Keratinocyte (primary cell): ENCODE data around the gene CTIF. TPM values are rescaled to one million over a fixed set of nuclear protein-coding genes. Genes with fewer than 3 reads are reported as not detected.

Source experiments
- DNase-seq: peaks from one replicate; pipeline ENCODE4 v3.0.0-alpha.2; 2011; ENCODE audit warnings: low read depth, missing footprints, low spot score
- FAIRE-seq: peaks from 2 replicates; lab custom pipeline; 2011; peaks lifted over from hg19 to GRCh38; lab: Jason Lieb, UNC
- H2AFZ ChIP-seq: 2 replicates; pipeline ENCODE4 v1.6.0; 2012; ENCODE audit warnings: low read length, control low read depth, inconsistent platforms; ENCODE audit not compliant: control insufficient read depth
- H3K27ac ChIP-seq: 2 replicates; pipeline ENCODE4 v1.5.1; 2011; ENCODE audit warnings: low read length; ENCODE audit not compliant: control insufficient read depth, insufficient read depth
- H3K27me3 ChIP-seq: 3 replicates; pipeline ENCODE4 v1.6.0; 2011; ENCODE audit warnings: low read length; ENCODE audit not compliant: control insufficient read depth, insufficient read depth; ENCODE audit errors: extremely low read depth
- H3K36me3 ChIP-seq, 2 experiments: 2 replicates in 1 of 2; 3 replicates in 1 of 2; pipeline ENCODE4 v1.5.1; 2011; ENCODE audit warnings: low read length in 2 of 2, mild to moderate bottlenecking in 1 of 2; ENCODE audit not compliant: control insufficient read depth in 2 of 2, insufficient read depth in 2 of 2; ENCODE audit errors: extremely low read depth in 1 of 2
- H3K4me1 ChIP-seq: 3 replicates; pipeline ENCODE4 v1.5.1; 2011; ENCODE audit warnings: low read length; ENCODE audit not compliant: control insufficient read depth, insufficient read depth; ENCODE audit errors: extremely low read depth
- H3K4me2 ChIP-seq: 3 replicates; pipeline ENCODE4 v1.6.0; 2011; ENCODE audit warnings: low read depth, low read length; ENCODE audit not compliant: control insufficient read depth, insufficient read depth; ENCODE audit errors: extremely low read depth
- H3K4me3 ChIP-seq, 3 experiments: fragments of 200-600 bp in 1 of 3; sonication (generic) in 1 of 3; 2 replicates in 2 of 3; 3 replicates in 1 of 3; pipeline ENCODE4 v1.5.1; 2011 to 2016; ENCODE audit warnings: low read length in 3 of 3, mild to moderate bottlenecking in 3 of 3, control low read depth in 2 of 3, inconsistent platforms in 1 of 3, low read depth in 1 of 3, mixed read lengths in 1 of 3, mixed run types in 1 of 3, moderate library complexity in 1 of 3; ENCODE audit not compliant: control insufficient read depth in 2 of 3, insufficient read depth in 2 of 3; ENCODE audit errors: extremely low read depth in 1 of 3
- H3K79me2 ChIP-seq: 2 replicates; pipeline ENCODE4 v1.6.0; 2012; ENCODE audit warnings: low read length; ENCODE audit not compliant: control insufficient read depth, insufficient read depth
- H3K9ac ChIP-seq: 3 replicates; pipeline ENCODE4 v1.6.0; 2011; ENCODE audit warnings: low read length; ENCODE audit not compliant: control insufficient read depth, insufficient read depth; ENCODE audit errors: extremely low read depth
- H3K9me1 ChIP-seq: 3 replicates; pipeline ENCODE4 v1.6.0; 2011; ENCODE audit warnings: low read length; ENCODE audit not compliant: control insufficient read depth, insufficient read depth; ENCODE audit errors: extremely low read depth
- H3K9me3 ChIP-seq: 2 replicates; pipeline ENCODE4 v1.5.1; 2012; ENCODE audit warnings: low read depth, low read length; ENCODE audit not compliant: control insufficient read depth
- H4K20me1 ChIP-seq: 3 replicates; pipeline ENCODE4 v1.6.0; 2011; ENCODE audit warnings: low read length; ENCODE audit not compliant: control insufficient read depth, insufficient read depth; ENCODE audit errors: extremely low read depth
- CTCF ChIP-seq, 3 experiments: IDR thresholded peaks in 1 of 3; conservative IDR thresholded peaks in 1 of 3; optimal IDR thresholded peaks in 1 of 3; 2 replicates in 2 of 3; 3 replicates in 1 of 3; pipeline versions ENCODE3 to v1.5.1; 2011; ENCODE audit warnings: low read length in 3 of 3, mild to moderate bottlenecking in 3 of 3, moderate library complexity in 2 of 3, control low read depth in 1 of 3, inconsistent platforms in 1 of 3; ENCODE audit not compliant: insufficient read depth in 2 of 3; ENCODE audit errors: extremely low read depth in 1 of 3
- EZH2 ChIP-seq: IDR thresholded peaks from one replicate; pipeline ENCODE4 v1.6.1; 2012; ENCODE audit warnings: inconsistent platforms, mild to moderate bottlenecking, low read length, moderate library complexity
- dilution Hi-C: fragments of 300-500 bp; cut with MboI; formaldehyde crosslinking; loops from one replicate; pipeline ENCODE4 v1.7.0; 2020; ENCODE audit warnings: low sequenced_read_pairs; ENCODE audit not compliant: extremely low pct_ligation_motif_present
- polyA plus RNA-seq, 5 experiments: library from polyadenylated mRNA; depleted of rRNA in 3 of 5; stranded (reverse) in 3 of 5; stranded (forward) in 1 of 5; unstranded in 1 of 5; fragments of >200 nt; gene quantifications; 1 replicate in 1 of 5; 2 replicates in 3 of 5; 3 replicates in 1 of 5; pipeline versions ENCODE4 v1.2.1 to v1.2.3, GENCODE V29; 2011 to 2012; ENCODE audit warnings: missing spikeins in 2 of 5, low read depth in 1 of 5, low replicate concordance in 1 of 5

Gene CTIF
- polyA plus RNA-seq, 1 donor (not counting 4 experiments of a cell fraction or from before 2014, with no cell fraction given) = 15.0 TPM

- no peaks in the 10 kb centered on the region for H3K9me3 ChIP-seq
- no peak overlapping the region for H3K27ac ChIP-seq
- dilution Hi-C loops = no loop called here
- no peak overlapping the region for H3K9ac ChIP-seq
- H3K9me1 ChIP-seq = no peaks in the 10 kb centered on the region
- no peak overlapping the region for H3K4me3 ChIP-seq
- no peak for TF ChIP-seq EZH2
- TF ChIP-seq CTCF (optimal IDR thresholded peaks at IDR 0.05 in 1 of 3, IDR thresholded peaks at IDR 0.05 in 1 of 3, conservative IDR thresholded peaks at IDR 0.05 in 1 of 3; ENCODE audit: extremely low read depth in 1 of 3, insufficient read depth in 2 of 3, low read length in 3 of 3) = no peak
- peaks cover 12% of the 10 kb centered on the region in 2 experiments for H3K36me3 ChIP-seq
- no peak overlapping the region for H2AFZ ChIP-seq
- no peaks in the 10 kb centered on the region for H3K79me2 ChIP-seq
- no peaks in the 10 kb centered on the region for H3K4me1 ChIP-seq
- H3K4me2 ChIP-seq = no peak overlapping the region
- no peaks in the 10 kb centered on the region for H4K20me1 ChIP-seq
- H3K27me3 ChIP-seq = no peaks in the 10 kb centered on the region
- FAIRE-seq = no peak
- DNase-seq = no peak
These were observed 322.4 kb downstream of the CTIF start for GRCh38 chr18:48861181-48861708.

- H3K9me1 ChIP-seq = no peaks in the 10 kb centered on the region
- TF ChIP-seq CTCF (optimal IDR thresholded peaks at IDR 0.05 in 1 of 3, IDR thresholded peaks at IDR 0.05 in 1 of 3, conservative IDR thresholded peaks at IDR 0.05 in 1 of 3; ENCODE audit: extremely low read depth in 1 of 3, insufficient read depth in 2 of 3, low read length in 3 of 3) = no peak
- no peak for TF ChIP-seq EZH2
- H3K4me1 ChIP-seq = no peaks in the 10 kb centered on the region
- H3K4me3 ChIP-seq = no peak overlapping the region
- H3K9me3 ChIP-seq = no peaks in the 10 kb centered on the region
- no peak overlapping the region for H2AFZ ChIP-seq
- H3K4me2 ChIP-seq = no peak overlapping the region
- DNase-seq (no peak), FAIRE-seq (no peak)
- H3K27me3 ChIP-seq = no peaks in the 10 kb centered on the region
- peaks cover 10 to 12% of the 10 kb centered on the region in 2 experiments for H3K36me3 ChIP-seq
- no peak overlapping the region for H3K27ac ChIP-seq
- H4K20me1 ChIP-seq = no peaks in the 10 kb centered on the region
- dilution Hi-C loops = no loop called here
- no peak overlapping the region for H3K9ac ChIP-seq
- H3K79me2 ChIP-seq = no peaks in the 10 kb centered on the region
These were observed 323.3 kb downstream of the CTIF start for GRCh38 chr18:48862132-48862531.
